Measurements from ENCODE around the gene AMN. TPM values are rescaled to one million over a fixed set of nuclear protein-coding genes. Genes with fewer than 3 reads are reported as not detected.

AMN gene
- polyA plus RNA-seq, 3 donors, result 0.09 TPM; not detected in 2

DNA sequence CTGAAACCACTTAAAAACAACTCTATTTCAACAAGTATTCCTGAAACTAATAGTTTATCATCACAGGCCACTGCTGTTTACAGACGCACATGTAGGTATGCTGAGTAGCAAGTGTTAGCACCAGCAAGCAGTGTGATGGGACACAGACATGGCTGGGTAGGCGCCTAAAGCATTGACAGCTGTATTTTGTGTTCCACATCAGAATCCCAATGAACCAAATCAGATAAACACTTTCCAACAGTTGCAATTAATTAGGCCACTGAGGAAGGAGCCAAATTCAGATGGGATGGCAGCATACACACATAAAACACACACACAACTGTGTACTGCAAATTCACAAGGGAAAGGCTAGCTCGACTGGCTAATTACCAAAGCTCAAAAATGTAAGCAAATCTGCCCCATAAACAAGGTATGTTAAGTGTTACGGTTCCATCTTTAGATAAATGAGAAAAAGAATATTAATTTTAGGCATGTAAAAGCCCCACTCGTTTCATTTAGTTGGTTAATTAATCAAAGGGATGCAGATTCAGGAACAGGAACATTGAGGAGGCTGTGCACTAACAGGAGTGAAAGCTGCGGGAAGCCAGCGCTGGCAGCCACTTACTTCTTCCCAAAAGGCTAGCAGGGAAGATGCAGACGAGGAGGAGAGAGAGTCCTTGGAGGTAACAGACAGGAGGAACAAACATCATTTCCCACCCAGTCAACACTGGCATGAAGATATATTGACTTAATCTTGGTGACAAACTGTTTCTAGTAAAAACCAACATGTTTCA is 33.4 kb downstream of the AMN start:
- H3K27me3 Mint-ChIP-seq (ENCODE audit: low read depth in 3 of 3), result no peaks in the 10 kb centered on the region
- H3K27me3 ChIP-seq (ENCODE audit: control insufficient read depth in 2 of 2, insufficient read depth in 2 of 2, low read length in 2 of 2), result no peaks in the 10 kb centered on the region
- TF ChIP-seq CTCF (IDR thresholded peaks at IDR 0.05), result no peak
- H3K4me1 ChIP-seq (ENCODE audit: control insufficient read depth in 1 of 2, insufficient read depth in 2 of 2, low read length in 2 of 2), result no peaks in the 10 kb centered on the region
- DNase-seq, result no peak
- H2AFZ ChIP-seq (ENCODE audit: insufficient read depth, low read depth, low read length, poor library complexity, severe bottlenecking), result no peak overlapping the region
- H3K4me3 ChIP-seq (replicated peaks in 1 of 3; ENCODE audit: low read depth in 2 of 3, low read length in 3 of 3), result no peak overlapping the region
- no peak overlapping the region for H3K27ac Mint-ChIP-seq
- H3K9me3 Mint-ChIP-seq, result no peaks in the 10 kb centered on the region
- H3K9me3 ChIP-seq (replicated peaks in 1 of 2; ENCODE audit: control insufficient read depth in 1 of 2, insufficient read depth in 1 of 2, low read length in 2 of 2), result no peaks in the 10 kb centered on the region
- H3K4me2 ChIP-seq (replicated peaks; ENCODE audit: extremely low read depth, low read length, poor library complexity, severe bottlenecking), result no peak overlapping the region
- H3K79me2 ChIP-seq (ENCODE audit: insufficient read depth, low read length), result no peaks in the 10 kb centered on the region
- WGBS (ENCODE audit: insufficient coverage), result 88% methylated on average over 1 of the region's 8 CpGs
- intact Hi-C loops (cut with micrococcal nuclease), result no loop called here
- H3K4me1 Mint-ChIP-seq, result no peaks in the 10 kb centered on the region
- no peak overlapping the region for H3K9ac ChIP-seq (ENCODE audit: insufficient read depth, low read length, poor library complexity, severe bottlenecking)
- H3K27ac ChIP-seq (ENCODE audit: low read depth in 1 of 2, low read length in 2 of 2), result no peak overlapping the region
- peaks cover 7 to 65% of the 10 kb centered on the region in 2 donors for H3K36me3 ChIP-seq (replicated peaks in 1 of 2; ENCODE audit: control insufficient read depth in 1 of 2, insufficient read depth in 2 of 2, low read length in 2 of 2)
- H4K20me1 ChIP-seq (ENCODE audit: insufficient read depth, low read length), result no peaks in the 10 kb centered on the region
- no peak overlapping the region for H3K4me3 Mint-ChIP-seq
- H3K36me3 Mint-ChIP-seq, result peaks cover 59 to 86% of the 10 kb centered on the region in 2 donors

DNA sequence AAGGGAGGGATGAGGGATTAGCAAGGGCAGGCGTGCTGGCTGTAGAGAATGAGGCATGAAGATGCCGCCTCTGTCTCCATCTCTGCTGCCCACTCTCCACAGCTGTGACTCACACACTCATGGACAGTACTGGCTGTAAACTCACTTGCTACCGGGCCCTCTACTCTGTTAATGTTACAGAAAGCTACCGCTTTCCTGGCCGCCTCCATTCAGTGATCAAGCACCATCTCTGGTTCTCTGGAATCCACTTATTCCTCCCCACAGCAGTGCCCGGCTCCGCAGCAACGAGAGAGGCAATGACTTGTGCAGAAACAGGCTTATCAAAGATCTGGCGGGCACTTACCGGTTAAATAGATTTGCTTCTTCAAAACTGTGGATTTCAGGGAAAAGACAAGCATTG is 34.8 kb downstream of the AMN start:
- 95% methylated on average over 8 of the region's 10 CpGs for WGBS (ENCODE audit: insufficient coverage)
- no peaks in the 10 kb centered on the region for H4K20me1 ChIP-seq (ENCODE audit: insufficient read depth, low read length)
- no peak overlapping the region for H3K27ac ChIP-seq (ENCODE audit: low read depth in 1 of 2, low read length in 2 of 2)
- no peaks in the 10 kb centered on the region for H3K27me3 Mint-ChIP-seq (ENCODE audit: low read depth in 3 of 3)
- no peak for TF ChIP-seq CTCF (IDR thresholded peaks at IDR 0.05)
- H3K4me1 Mint-ChIP-seq, result no peaks in the 10 kb centered on the region
- H3K9me3 Mint-ChIP-seq, result no peaks in the 10 kb centered on the region
- peaks cover 13 to 57% of the 10 kb centered on the region in 2 donors for H3K36me3 ChIP-seq (replicated peaks in 1 of 2; ENCODE audit: control insufficient read depth in 1 of 2, insufficient read depth in 2 of 2, low read length in 2 of 2)
- no peaks in the 10 kb centered on the region for H3K27me3 ChIP-seq (ENCODE audit: control insufficient read depth in 2 of 2, insufficient read depth in 2 of 2, low read length in 2 of 2)
- H3K4me3 ChIP-seq (replicated peaks in 1 of 3; ENCODE audit: low read depth in 2 of 3, low read length in 3 of 3), result no peak overlapping the region
- H3K36me3 Mint-ChIP-seq, result peaks cover 55 to 85% of the 10 kb centered on the region in 2 donors
- no peaks in the 10 kb centered on the region for H3K9me3 ChIP-seq (replicated peaks in 1 of 2; ENCODE audit: control insufficient read depth in 1 of 2, insufficient read depth in 1 of 2, low read length in 2 of 2)
- H3K4me1 ChIP-seq (ENCODE audit: control insufficient read depth in 1 of 2, insufficient read depth in 2 of 2, low read length in 2 of 2), result no peaks in the 10 kb centered on the region
- no peaks in the 10 kb centered on the region for H3K79me2 ChIP-seq (ENCODE audit: insufficient read depth, low read length)
- no peak overlapping the region for H3K9ac ChIP-seq (ENCODE audit: insufficient read depth, low read length, poor library complexity, severe bottlenecking)
- no peak overlapping the region for H3K4me2 ChIP-seq (replicated peaks; ENCODE audit: extremely low read depth, low read length, poor library complexity, severe bottlenecking)
- H2AFZ ChIP-seq (ENCODE audit: insufficient read depth, low read depth, low read length, poor library complexity, severe bottlenecking), result no peak overlapping the region
- peak overlapping the region in 1 of 7 donors; percentile 47 for H3K27ac Mint-ChIP-seq
- no peak overlapping the region for H3K4me3 Mint-ChIP-seq
- intact Hi-C loops (cut with micrococcal nuclease), result no loop called here
- DNase-seq, result no peak

Data from CD14-positive monocyte (primary cell).